Neural progenitor cell (in vitro differentiated cells): ENCODE data around the gene PRMT5.

Experiments
- CTCF ChIP-seq: fragments of 200-600 bp; sonication (generic); IDR thresholded peaks from 2 replicates; pipeline ENCODE4 v1.5.1; 2017; ENCODE audit warnings: antibody characterized with exemption, mild to moderate bottlenecking
- EZH2 ChIP-seq: fragments of 200-600 bp; sonication (generic); IDR thresholded peaks from 2 replicates; pipeline ENCODE4 v1.6.1; 2017; ENCODE audit warnings: antibody characterized with exemption, mild to moderate bottlenecking, moderate library complexity
- EZH2phosphoT487 ChIP-seq: fragments of 200-600 bp; sonication (generic); IDR thresholded peaks from 2 replicates; pipeline ENCODE4 v1.6.1; 2017; ENCODE audit warnings: antibody characterized with exemption

- TF ChIP-seq CTCF (no peak), EZH2 (no peak), EZH2phosphoT487 (no peak)
Measured at GRCh38 chr14:22928237-22929103, 706 bp downstream of the PRMT5 start.
